Vagina (tissue), 2 donors: Measurements from ENCODE around the gene TNNT2. TPM values are rescaled to one million over a fixed set of nuclear protein-coding genes. Genes with fewer than 3 reads are reported as not detected.

Experiments used
- DNase-seq, 2 donors: peaks; one replicate each; pipeline ENCODE4 v3.0.0-alpha.2; 2017; ENCODE audit errors: extremely low spot score in 2 of 2
- H3K27ac ChIP-seq: fragments of 200-600 bp; sonication (generic); one replicate; pipeline ENCODE4 v1.5.1; 2019
- H3K27me3 ChIP-seq: fragments of 200-600 bp; sonication (generic); one replicate; pipeline ENCODE4 v1.5.1; 2019
- H3K36me3 ChIP-seq, 2 donors: fragments of 200-600 bp; sonication (generic); one replicate each; pipeline ENCODE4 v1.5.1; 2017 to 2019
- H3K4me1 ChIP-seq: fragments of 200-600 bp; sonication (generic); one replicate; pipeline ENCODE4 v1.5.1; 2019
- H3K4me3 ChIP-seq, 2 donors: fragments of 200-600 bp; sonication (generic); 1 replicate in 1 of 2; 2 replicates in 1 of 2; pipeline ENCODE4 v1.5.1; 2016 to 2019
- H3K9me3 ChIP-seq: fragments of 200-600 bp; sonication (generic); one replicate; pipeline ENCODE4 v1.5.1; 2019
- POLR2A ChIP-seq, 2 donors: fragments of 450-650 bp; IDR thresholded peaks; one replicate each; pipeline ENCODE4 v1.6.1; 2017; ENCODE audit warnings: antibody characterized with exemption in 2 of 2, mild to moderate bottlenecking in 2 of 2, moderate library complexity in 2 of 2
- POLR2AphosphoS5 ChIP-seq, 2 donors: sonication (generic); formaldehyde crosslinking; IDR thresholded peaks; one replicate each; pipeline ENCODE4 v1.9.0; 2017; ENCODE audit warnings: antibody characterized with exemption in 2 of 2, mild to moderate bottlenecking in 2 of 2, low read depth in 1 of 2; ENCODE audit not compliant: insufficient read depth in 1 of 2
- intact Hi-C: fragments of 100-400 bp; cut with DNase I; formaldehyde crosslinking; loops from one replicate; pipeline ENCODE4 v1.15.1; 2023
- total RNA-seq: library from RNA; depleted of rRNA; stranded (reverse); fragments of >200 nt; gene quantifications from one replicate; pipeline ENCODE4 v1.2.3, GENCODE V29; 2016
- TF ChIP-seq, protein P1 (sequence below), 3 experiments: fragments of 450-650 bp in 2 of 3; fragments of 200-600 bp in 1 of 3; sonication (generic) in 1 of 3; IDR thresholded peaks; one replicate each; pipeline ENCODE4 v1.5.1; 2017 to 2019; ENCODE audit warnings: antibody characterized with exemption in 3 of 3, mild to moderate bottlenecking in 2 of 3, moderate library complexity in 2 of 3

TNNT2 gene
- total RNA-seq, 1 donor from 2014 or later, result 9.8 TPM

GRCh38 chr1:201422026-201422425, 44.5 kb upstream of the TNNT2 start:
- Histone ChIP-seq H3K9me3 (no peaks in the 10 kb centered on the region), H3K4me1 (no peaks in the 10 kb centered on the region), H3K4me3 (no peak overlapping the region), H3K27me3 (no peaks in the 10 kb centered on the region), H3K27ac (no peak overlapping the region), H3K36me3 (no peaks in the 10 kb centered on the region)
- no peak for TF ChIP-seq POLR2AphosphoS5 (IDR thresholded peaks at IDR 0.05; ENCODE audit: insufficient read depth in 1 of 2, low read depth in 1 of 2)
- TF ChIP-seq POLR2A (IDR thresholded peaks at IDR 0.05), result no peak
- TF ChIP-seq, protein P1, sequence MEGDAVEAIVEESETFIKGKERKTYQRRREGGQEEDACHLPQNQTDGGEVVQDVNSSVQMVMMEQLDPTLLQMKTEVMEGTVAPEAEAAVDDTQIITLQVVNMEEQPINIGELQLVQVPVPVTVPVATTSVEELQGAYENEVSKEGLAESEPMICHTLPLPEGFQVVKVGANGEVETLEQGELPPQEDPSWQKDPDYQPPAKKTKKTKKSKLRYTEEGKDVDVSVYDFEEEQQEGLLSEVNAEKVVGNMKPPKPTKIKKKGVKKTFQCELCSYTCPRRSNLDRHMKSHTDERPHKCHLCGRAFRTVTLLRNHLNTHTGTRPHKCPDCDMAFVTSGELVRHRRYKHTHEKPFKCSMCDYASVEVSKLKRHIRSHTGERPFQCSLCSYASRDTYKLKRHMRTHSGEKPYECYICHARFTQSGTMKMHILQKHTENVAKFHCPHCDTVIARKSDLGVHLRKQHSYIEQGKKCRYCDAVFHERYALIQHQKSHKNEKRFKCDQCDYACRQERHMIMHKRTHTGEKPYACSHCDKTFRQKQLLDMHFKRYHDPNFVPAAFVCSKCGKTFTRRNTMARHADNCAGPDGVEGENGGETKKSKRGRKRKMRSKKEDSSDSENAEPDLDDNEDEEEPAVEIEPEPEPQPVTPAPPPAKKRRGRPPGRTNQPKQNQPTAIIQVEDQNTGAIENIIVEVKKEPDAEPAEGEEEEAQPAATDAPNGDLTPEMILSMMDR (IDR thresholded peaks at IDR 0.05), result no peak
- DNase-seq, result no peak
- intact Hi-C loops, result no loop called here

- Histone ChIP-seq H3K4me3 (no peak overlapping the region), H3K9me3 (no peaks in the 10 kb centered on the region), H3K27me3 (no peaks in the 10 kb centered on the region), H3K27ac (no peak overlapping the region), H3K36me3 (no peaks in the 10 kb centered on the region), H3K4me1 (no peaks in the 10 kb centered on the region)
- no peak for DNase-seq
- TF ChIP-seq POLR2A (IDR thresholded peaks at IDR 0.05) (no peak), POLR2AphosphoS5 (IDR thresholded peaks at IDR 0.05; ENCODE audit: insufficient read depth in 1 of 2, low read depth in 1 of 2) (no peak)
- TF ChIP-seq, protein P1 (IDR thresholded peaks at IDR 0.05), result no peak
- intact Hi-C loops, result no loop called here
Measured at GRCh38 chr1:201421041-201421440, 43.6 kb upstream of the TNNT2 start.

GRCh38 chr1:201420608-201421002, 43.1 kb upstream of the TNNT2 start:
- intact Hi-C loops, result no loop called here
- H3K27ac ChIP-seq, result no peak overlapping the region

DNA sequence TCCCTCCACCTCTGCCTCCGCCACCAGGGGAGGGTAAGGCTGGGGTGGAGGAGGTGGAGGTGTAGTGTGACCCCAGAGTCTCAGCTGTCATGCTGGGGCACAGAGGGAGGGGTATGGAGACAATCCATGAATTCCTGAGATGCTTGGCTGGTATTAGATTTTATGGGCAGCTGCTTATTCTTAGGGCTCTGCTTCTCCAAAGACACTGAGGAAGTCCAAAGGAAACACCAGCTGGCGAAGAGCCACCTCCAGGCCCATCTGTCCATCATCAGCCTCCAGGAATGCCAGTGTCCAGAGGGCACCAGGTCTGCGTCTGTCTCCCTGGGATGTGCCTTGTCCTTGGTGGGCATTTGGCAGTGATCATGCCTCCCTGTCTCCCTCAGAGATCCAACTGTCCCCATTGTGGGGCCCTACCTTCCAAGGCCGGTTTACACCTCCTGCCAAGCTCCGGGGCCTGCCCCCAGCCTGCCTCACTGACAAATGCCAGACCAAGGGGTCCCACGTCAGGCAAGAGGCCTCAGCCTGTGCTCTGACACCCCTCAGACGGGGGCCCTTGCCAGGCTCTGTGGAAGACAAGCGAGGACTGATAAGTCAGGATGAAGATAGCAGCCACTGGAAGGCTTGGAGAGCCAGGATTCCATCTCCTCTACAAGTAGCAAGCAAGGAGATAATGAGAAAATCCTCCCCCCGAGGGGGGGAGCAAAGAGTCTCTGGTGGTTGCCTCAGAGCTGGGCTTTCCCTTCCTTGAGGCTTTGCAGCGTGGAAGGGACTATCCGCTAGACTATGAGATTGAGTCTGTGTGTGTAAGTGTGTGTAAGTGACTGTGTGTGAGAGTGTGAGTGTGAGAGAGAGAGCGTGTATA, 42.5 kb upstream of the TNNT2 start:
- Histone ChIP-seq H3K27me3 (no peaks in the 10 kb centered on the region), H3K36me3 (no peaks in the 10 kb centered on the region), H3K27ac (no peak overlapping the region), H3K9me3 (no peaks in the 10 kb centered on the region), H3K4me3 (no peak overlapping the region), H3K4me1 (no peaks in the 10 kb centered on the region)
- no peak for DNase-seq
- intact Hi-C loops, result no loop called here
- TF ChIP-seq, protein P1 (IDR thresholded peaks at IDR 0.05), result no peak
- no peak for TF ChIP-seq POLR2A (IDR thresholded peaks at IDR 0.05)
- TF ChIP-seq POLR2AphosphoS5 (IDR thresholded peaks at IDR 0.05; ENCODE audit: insufficient read depth in 1 of 2, low read depth in 1 of 2), result no peak

More at GRCh38 chr1:201420608-201421002, 43.1 kb upstream of the TNNT2 start:
- DNase-seq, result no peak
- H3K9me3 ChIP-seq, result no peaks in the 10 kb centered on the region
- no peaks in the 10 kb centered on the region for H3K4me1 ChIP-seq
- no peak for TF ChIP-seq POLR2A (IDR thresholded peaks at IDR 0.05)
- TF ChIP-seq POLR2AphosphoS5 (IDR thresholded peaks at IDR 0.05; ENCODE audit: insufficient read depth in 1 of 2, low read depth in 1 of 2), result no peak
- TF ChIP-seq, protein P1 (IDR thresholded peaks at IDR 0.05), result no peak
- no peaks in the 10 kb centered on the region for H3K36me3 ChIP-seq
- H3K27me3 ChIP-seq, result no peaks in the 10 kb centered on the region
- H3K4me3 ChIP-seq, result no peak overlapping the region

- Histone ChIP-seq H3K4me3 (no peak overlapping the region), H3K27ac (no peak overlapping the region), H3K27me3 (no peaks in the 10 kb centered on the region), H3K9me3 (no peaks in the 10 kb centered on the region), H3K4me1 (no peaks in the 10 kb centered on the region), H3K36me3 (no peaks in the 10 kb centered on the region)
- no peak for DNase-seq
- no peak for TF ChIP-seq POLR2A (IDR thresholded peaks at IDR 0.05)
- TF ChIP-seq POLR2AphosphoS5 (IDR thresholded peaks at IDR 0.05; ENCODE audit: insufficient read depth in 1 of 2, low read depth in 1 of 2), result no peak
- TF ChIP-seq, protein P1 (IDR thresholded peaks at IDR 0.05), result no peak
- intact Hi-C loops, result no loop called here
Measured at GRCh38 chr1:201419256-201419655, 41.8 kb upstream of the TNNT2 start.
